H1 (cell line): Measurements from ENCODE around the gene TLL2. TPM values are rescaled to one million over a fixed set of nuclear protein-coding genes. Genes with fewer than 3 reads are reported as not detected.

Experiments used
- CTCF ChIA-PET: fragments of 300-600 bp; sonication (Branson Sonifier 250); formaldehyde crosslinking; loops from one replicate; lab custom pipeline; 2021; ENCODE audit not compliant: partially characterized antibody; lab: Charles Lee
- POLR2A ChIA-PET: fragments of 300-600 bp; sonication (Branson Sonifier 250); formaldehyde crosslinking; loops from one replicate; lab custom pipeline; 2021; ENCODE audit warnings: inconsistent platforms; ENCODE audit not compliant: partially characterized antibody; lab: Charles Lee
- DNase-seq, 2 experiments: peaks; one replicate each; pipeline versions ENCODE4 v3.0.0 to v3.0.0-alpha.2; 2010 to 2022; ENCODE audit warnings: low spot score in 2 of 2, low read depth in 1 of 2, mixed read lengths in 1 of 2
- FAIRE-seq: peaks from 2 replicates; lab custom pipeline; 2011; peaks lifted over from hg19 to GRCh38; lab: Jason Lieb, UNC
- H2AFZ ChIP-seq: 2 replicates; pipeline ENCODE4 v1.8.1; 2012; ENCODE audit warnings: low read length, inconsistent platforms
- H2AK5ac ChIP-seq: 2 replicates; pipeline ENCODE4 v1.6.1; 2013; ENCODE audit warnings: low read depth, low read length
- H2BK120ac ChIP-seq: replicated peaks from 2 replicates; pipeline ENCODE3; 2013; ENCODE audit warnings: low read depth, low read length, inconsistent platforms
- H2BK12ac ChIP-seq: 2 replicates; pipeline ENCODE4 v1.6.1; 2013; ENCODE audit warnings: low read depth, low read length
- H2BK15ac ChIP-seq: 2 replicates; pipeline ENCODE4 v1.6.1; 2013; ENCODE audit warnings: low read length
- H2BK20ac ChIP-seq: 2 replicates; pipeline ENCODE4 v1.6.1; 2013; ENCODE audit warnings: low read length
- H2BK5ac ChIP-seq: 2 replicates; pipeline ENCODE4 v1.6.1; 2013; ENCODE audit warnings: low read depth, low read length
- H3K14ac ChIP-seq: 2 replicates; pipeline ENCODE4 v1.6.1; 2013; ENCODE audit warnings: inconsistent platforms; ENCODE audit not compliant: insufficient read length
- H3K18ac ChIP-seq: 2 replicates; pipeline ENCODE4 v1.6.1; 2013; ENCODE audit warnings: low read length; ENCODE audit errors: extremely low read depth
- H3K23ac ChIP-seq: 2 replicates; pipeline ENCODE4 v1.6.1; 2013; ENCODE audit warnings: inconsistent platforms; ENCODE audit not compliant: insufficient read length
- H3K23me2 ChIP-seq: 2 replicates; pipeline ENCODE4 v1.6.1; 2013; ENCODE audit warnings: low read depth, low read length
- H3K27ac ChIP-seq: 2 replicates; pipeline ENCODE4 v1.6.1; 2011; ENCODE audit warnings: low read depth, low read length, inconsistent platforms
- H3K27me3 ChIP-seq, 4 experiments: replicated peaks in 1 of 4; 1 replicate in 1 of 4; 2 replicates in 3 of 4; pipeline versions ENCODE4 v1.6.1 to v1.8.1; 2011 to 2013; ENCODE audit warnings: low read length in 3 of 4, mild to moderate bottlenecking in 3 of 4, inconsistent platforms in 2 of 4, mixed read lengths in 2 of 4, moderate library complexity in 1 of 4; ENCODE audit not compliant: control insufficient read depth in 3 of 4, insufficient read depth in 3 of 4; ENCODE audit errors: extremely low read depth in 1 of 4
- H3K36me3 ChIP-seq, 4 experiments: 2 replicates each; pipeline versions ENCODE4 v1.6.1 to v1.8.1; 2011 to 2013; ENCODE audit warnings: mild to moderate bottlenecking in 4 of 4, low read length in 3 of 4, moderate library complexity in 2 of 4, control low read depth in 1 of 4, inconsistent platforms in 1 of 4; ENCODE audit not compliant: insufficient read depth in 4 of 4, control insufficient read depth in 2 of 4
- H3K4ac ChIP-seq: replicated peaks from 2 replicates; pipeline ENCODE3; 2013; ENCODE audit warnings: low read length, low read depth, mixed read lengths, inconsistent platforms; ENCODE audit not compliant: insufficient read length
- H3K4me1 ChIP-seq, 4 experiments: replicated peaks in 1 of 4; 1 replicate in 1 of 4; 2 replicates in 3 of 4; pipeline versions ENCODE4 v1.6.1 to v1.8.1; 2011 to 2013; ENCODE audit warnings: low read length in 3 of 4, inconsistent platforms in 2 of 4, mixed read lengths in 1 of 4; ENCODE audit not compliant: insufficient read depth in 4 of 4, control insufficient read depth in 3 of 4
- H3K4me2 ChIP-seq, 2 experiments: 2 replicates each; pipeline versions ENCODE4 v1.6.1 to v1.8.1; 2011 to 2013; ENCODE audit warnings: low read depth in 2 of 2, low read length in 2 of 2, control low read depth in 1 of 2, inconsistent platforms in 1 of 2, mild to moderate bottlenecking in 1 of 2; ENCODE audit not compliant: insufficient read depth in 1 of 2
- H3K4me3 ChIP-seq, 4 experiments: fragments of 200-600, 300-600 bp in 1 of 4; sonication (generic), shearing (Covaris generic), sonication (Bioruptor Twin) in 1 of 4; 2 replicates each; pipeline versions ENCODE4 v1.5.1 to v1.8.1; 2011 to 2016; ENCODE audit warnings: low read length in 4 of 4, low read depth in 3 of 4, control low read depth in 2 of 4, inconsistent platforms in 2 of 4, mild to moderate bottlenecking in 2 of 4, mixed read lengths in 1 of 4, moderate library complexity in 1 of 4; ENCODE audit not compliant: insufficient read depth in 2 of 4; ENCODE audit errors: extremely low read depth in 1 of 4
- H3K56ac ChIP-seq: replicated peaks from 2 replicates; pipeline ENCODE3; 2013; ENCODE audit warnings: low read depth, mild to moderate bottlenecking, mixed read lengths, low read length, inconsistent platforms; ENCODE audit not compliant: insufficient read length
- H3K79me1 ChIP-seq: 2 replicates; pipeline ENCODE4 v1.6.1; 2013; ENCODE audit warnings: low read depth, low read length, control low read depth
- H3K79me2 ChIP-seq, 2 experiments: 2 replicates each; pipeline versions ENCODE4 v1.6.1 to v1.8.1; 2012 to 2013; ENCODE audit warnings: low read length in 2 of 2, mild to moderate bottlenecking in 2 of 2, inconsistent platforms in 1 of 2; ENCODE audit not compliant: insufficient read depth in 2 of 2, control insufficient read depth in 1 of 2
- H3K9ac ChIP-seq, 4 experiments: replicated peaks in 1 of 4; 1 replicate in 1 of 4; 2 replicates in 3 of 4; pipeline versions ENCODE4 v1.6.1 to v1.8.1; 2011 to 2013; ENCODE audit warnings: low read depth in 3 of 4, low read length in 3 of 4, control low read depth in 2 of 4, mild to moderate bottlenecking in 2 of 4, moderate library complexity in 2 of 4, inconsistent platforms in 1 of 4; ENCODE audit errors: extremely low read depth in 1 of 4
- H3K9me3 ChIP-seq, 2 experiments: 2 replicates each; pipeline versions ENCODE4 v1.6.1 to v1.8.1; 2012 to 2013; ENCODE audit warnings: mild to moderate bottlenecking in 2 of 2, moderate library complexity in 2 of 2, control low read depth in 1 of 2, inconsistent platforms in 1 of 2, low read depth in 1 of 2, low read length in 1 of 2, mixed read lengths in 1 of 2; ENCODE audit not compliant: insufficient read depth in 2 of 2
- H4K20me1 ChIP-seq, 2 experiments: replicated peaks in 1 of 2; 2 replicates each; pipeline versions ENCODE3 to v1.8.1; 2011 to 2013; ENCODE audit warnings: inconsistent platforms in 2 of 2, low read length in 2 of 2, mild to moderate bottlenecking in 1 of 2; ENCODE audit not compliant: insufficient read depth in 2 of 2, control insufficient read depth in 1 of 2
- H4K5ac ChIP-seq: 2 replicates; pipeline ENCODE4 v1.6.1; 2013; ENCODE audit warnings: low read length, low read depth, mixed read lengths, inconsistent platforms; ENCODE audit not compliant: insufficient read length
- H4K8ac ChIP-seq: 2 replicates; pipeline ENCODE4 v1.8.0; 2013; ENCODE audit warnings: mild to moderate bottlenecking, moderate library complexity, low read length, inconsistent platforms; ENCODE audit not compliant: insufficient read depth; ENCODE audit errors: extremely low read depth
- H4K91ac ChIP-seq: replicated peaks from 2 replicates; pipeline ENCODE3; 2013; ENCODE audit warnings: low read length, mixed read lengths, inconsistent platforms; ENCODE audit not compliant: insufficient read length
- BRCA1 ChIP-seq: IDR thresholded peaks from 2 replicates; pipeline ENCODE4 v1.6.1; 2012; ENCODE audit warnings: low read depth, low read length, improper control_type of control experiment
- EZH2 ChIP-seq: fragments of 200-600 bp; sonication (generic); IDR thresholded peaks from 2 replicates; pipeline ENCODE4 v1.7.1; 2012; ENCODE audit warnings: low read depth, mild to moderate bottlenecking, moderate library complexity, low read length, inconsistent platforms; ENCODE audit not compliant: severe bottlenecking
- KDM4A ChIP-seq: IDR thresholded peaks from one replicate; pipeline ENCODE4 v1.7.1; 2012; ENCODE audit warnings: low read depth, mild to moderate bottlenecking, moderate library complexity, low read length, inconsistent platforms; ENCODE audit not compliant: severe bottlenecking
- POLR2AphosphoS5 ChIP-seq: IDR thresholded peaks from 2 replicates; pipeline ENCODE4 v1.6.1; 2011; ENCODE audit warnings: low read depth, low read length
- POU5F1 ChIP-seq: IDR thresholded peaks from 2 replicates; pipeline ENCODE4 v1.6.1; 2011; ENCODE audit warnings: low read depth, mild to moderate bottlenecking, low read length, moderate library complexity
- RAD21 ChIP-seq, 2 experiments: IDR thresholded peaks in 1 of 2; conservative IDR thresholded peaks in 1 of 2; 2 replicates each; pipeline ENCODE4 v1.6.1; 2011; ENCODE audit warnings: low read depth in 2 of 2, low read length in 2 of 2, improper control_type of control experiment in 1 of 2, inconsistent platforms in 1 of 2, mild to moderate bottlenecking in 1 of 2, moderate library complexity in 1 of 2
- RFX5 ChIP-seq: IDR thresholded peaks from 2 replicates; pipeline ENCODE4 v1.6.1; 2011; ENCODE audit warnings: low read depth, low read length, improper control_type of control experiment, borderline replicate concordance
- RXRA ChIP-seq: IDR thresholded peaks from 2 replicates; pipeline ENCODE4 v1.6.1; 2011; ENCODE audit warnings: low read depth, mild to moderate bottlenecking, low read length, moderate library complexity; ENCODE audit not compliant: insufficient read depth
- SIX5 ChIP-seq: IDR thresholded peaks from 2 replicates; pipeline ENCODE4 v1.6.1; 2011; ENCODE audit warnings: mild to moderate bottlenecking, low read depth, low read length
- SP1 ChIP-seq: IDR thresholded peaks from 2 replicates; pipeline ENCODE4 v1.6.1; 2011; ENCODE audit warnings: low read depth, low read length
- ZNF274 ChIP-seq: IDR thresholded peaks from 2 replicates; pipeline ENCODE4 v1.7.0; 2012; ENCODE audit warnings: low read length, borderline replicate concordance; ENCODE audit errors: extremely low read depth
- WGBS, 2 experiments: shearing (Covaris generic) in 1 of 2; methylation state at CpG; one replicate each; pipeline versions ENCODE4 v1.1.6 to v1.1.7; 2013 to 2015; ENCODE audit warnings: low lambda C conversion rate in 2 of 2, mixed read lengths in 2 of 2, inconsistent platforms in 1 of 2, low coverage in 1 of 2, missing lambda C conversion rate in 1 of 2; ENCODE audit not compliant: insufficient replicate concordance in 2 of 2, insufficient coverage in 1 of 2, insufficient read length in 1 of 2; ENCODE audit errors: extremely low coverage in 1 of 2, missing lambda C conversion rate in 1 of 2; 5-methylcytosine and 5-hydroxymethylcytosine counted together
- polyA plus RNA-seq, 7 experiments: library from polyadenylated mRNA; depleted of rRNA in 3 of 7; stranded (reverse) in 5 of 7; unstranded in 2 of 7; fragments of >200 nt in 5 of 7; fragments of 200-250 nt in 2 of 7; gene quantifications; 1 replicate in 5 of 7; 2 replicates in 1 of 7; 4 replicates in 1 of 7; pipeline versions ENCODE4 v1.2.1 to v1.2.3, GENCODE V29; 2011 to 2013; ENCODE audit warnings: missing spikeins in 2 of 7, mixed read lengths in 2 of 7
- total RNA-seq: library from RNA; stranded (reverse); fragmentation: NEBNext Ultra II Directional; extraction: Animal tissue kit (Norgen Biotek cat#: 25700); gene quantifications from 2 replicates; pipeline ENCODE4 v1.2.1, GENCODE V29; 2021

Gene TLL2
- total and polyA plus RNA-seq, 2 of the 8 experiments (the other 6 are each of a cell fraction or from before 2014, with no cell fraction given): 2.4 to 3.2 TPM

- no peak overlapping the region for H4K5ac ChIP-seq
- no peaks in the 10 kb centered on the region for H3K27me3 ChIP-seq
- peaks cover 0 to 30% (median 7%) of the 10 kb centered on the region in 4 experiments; a peak in 4 of 8 replicates for H3K36me3 ChIP-seq
- H3K79me2 ChIP-seq: peaks cover 0 to 7% of the 10 kb centered on the region in 2 experiments; a peak in 2 of 4 replicates
- no peak overlapping the region for H3K23ac ChIP-seq
- H3K23me2 ChIP-seq: no peaks in the 10 kb centered on the region
- CTCF ChIA-PET: interaction anchor here (1.8 to 1.9 kb wide), 2 partner anchors 42 to 138 kb away, joined by 5 read pairs; no protein-coding TSS in a partner anchor
- TF ChIP-seq SIX5: no peak
- no peak for TF ChIP-seq SP1
- no peak for TF ChIP-seq RFX5
- TF ChIP-seq KDM4A: no peak
- TF ChIP-seq EZH2: no peak
- no peak for TF ChIP-seq POLR2AphosphoS5
- TF ChIP-seq ZNF274: no peak
- no peak for TF ChIP-seq RXRA
- TF ChIP-seq RAD21 (IDR thresholded peaks at IDR 0.05 in 1 of 2, conservative IDR thresholded peaks at IDR 0.05 in 1 of 2; ENCODE audit: low read depth in 2 of 2, low read length in 2 of 2): no peak
- no peak for TF ChIP-seq POU5F1
- no peak for TF ChIP-seq BRCA1
- no peak for FAIRE-seq
- H2BK120ac ChIP-seq: no peak overlapping the region
- H3K79me1 ChIP-seq: no peaks in the 10 kb centered on the region
- WGBS, 2 experiments: 90% methylated on average over 1 of the region's 1 CpG; no CpG with 5 or more reads in 1 of the 2 experiments
- H3K9ac ChIP-seq: no peak overlapping the region
- no peak overlapping the region for H2BK15ac ChIP-seq
- no peak overlapping the region for H4K8ac ChIP-seq
- no peak overlapping the region for H3K4me2 ChIP-seq
- no peak overlapping the region for H2BK20ac ChIP-seq
- no peaks in the 10 kb centered on the region for H3K4me1 ChIP-seq
- H2AK5ac ChIP-seq: no peak overlapping the region
- POLR2A ChIA-PET: no interaction called here
- no peak overlapping the region for H2BK12ac ChIP-seq
- no peak overlapping the region for H2BK5ac ChIP-seq
- no peak overlapping the region for H2AFZ ChIP-seq
- H4K20me1 ChIP-seq: peaks cover 0 to 5% of the 10 kb centered on the region in 2 experiments
- H4K91ac ChIP-seq: no peak overlapping the region
- H3K18ac ChIP-seq: no peak overlapping the region
- H3K9me3 ChIP-seq: no peaks in the 10 kb centered on the region
- no peak overlapping the region for H3K14ac ChIP-seq
- H3K27ac ChIP-seq: no peak overlapping the region
- H3K4me3 ChIP-seq: no peak overlapping the region
- no peak for DNase-seq
- no peak overlapping the region for H3K56ac ChIP-seq
- no peak overlapping the region for H3K4ac ChIP-seq
Observed at GRCh38 chr10:96532523-96532922, 18.8 kb upstream of the TLL2 start.
